Stimulated activated naive CD4-positive, alpha-beta T cell treated with Interleukin-2 at 50 U/mL for 16 hours (primary cell): ENCODE results near the gene GAB3.

Source experiments
- DNase-seq: peaks from one replicate; lab custom pipeline; 2025; lab: John Stamatoyannopoulos, UW

Gene GAB3

DNA sequence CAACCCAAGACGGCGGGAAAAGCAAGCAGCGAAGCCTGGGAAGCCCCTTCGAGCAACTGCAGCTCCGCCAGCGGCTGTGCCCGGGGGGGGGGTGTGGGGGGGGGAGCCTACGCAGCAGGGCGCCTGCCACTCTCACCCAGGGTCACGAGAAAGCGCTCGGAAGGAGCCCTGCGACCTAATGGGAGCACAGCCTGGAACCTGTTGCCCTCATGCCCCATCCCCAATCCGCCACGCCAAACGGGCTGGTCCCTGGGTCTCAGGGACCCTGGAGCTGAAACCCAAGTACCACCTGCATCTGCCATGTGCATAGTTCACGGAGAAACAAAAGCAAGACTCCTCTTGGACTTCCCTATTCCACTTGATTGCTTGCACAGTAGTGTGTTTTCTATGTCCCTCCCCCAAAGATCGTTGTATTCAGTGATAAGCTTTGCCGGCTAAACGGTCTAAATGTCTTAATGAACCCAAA, 359 bp upstream of the GAB3 start:
- no peak for DNase-seq

DNA sequence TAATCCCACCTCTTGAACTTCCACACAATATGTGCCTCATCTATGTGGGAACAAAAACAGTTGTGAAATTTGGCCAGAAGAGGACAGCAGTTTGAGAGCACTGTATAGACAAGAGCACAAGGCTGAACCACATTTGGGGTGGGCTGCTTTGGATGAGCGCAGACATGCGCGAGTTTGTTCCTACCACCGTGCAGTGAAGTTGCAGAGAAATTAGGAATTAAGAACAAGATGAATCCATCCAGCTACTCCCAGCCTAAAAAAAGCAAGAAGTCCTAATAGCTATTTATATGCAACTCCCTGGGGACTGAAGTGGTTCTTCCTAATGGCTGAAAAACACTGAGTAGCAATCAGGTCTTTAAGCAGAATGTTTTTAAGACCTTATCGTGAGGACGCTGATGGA, 1.0 kb downstream of the GAB3 start:
- no peak for DNase-seq

DNA sequence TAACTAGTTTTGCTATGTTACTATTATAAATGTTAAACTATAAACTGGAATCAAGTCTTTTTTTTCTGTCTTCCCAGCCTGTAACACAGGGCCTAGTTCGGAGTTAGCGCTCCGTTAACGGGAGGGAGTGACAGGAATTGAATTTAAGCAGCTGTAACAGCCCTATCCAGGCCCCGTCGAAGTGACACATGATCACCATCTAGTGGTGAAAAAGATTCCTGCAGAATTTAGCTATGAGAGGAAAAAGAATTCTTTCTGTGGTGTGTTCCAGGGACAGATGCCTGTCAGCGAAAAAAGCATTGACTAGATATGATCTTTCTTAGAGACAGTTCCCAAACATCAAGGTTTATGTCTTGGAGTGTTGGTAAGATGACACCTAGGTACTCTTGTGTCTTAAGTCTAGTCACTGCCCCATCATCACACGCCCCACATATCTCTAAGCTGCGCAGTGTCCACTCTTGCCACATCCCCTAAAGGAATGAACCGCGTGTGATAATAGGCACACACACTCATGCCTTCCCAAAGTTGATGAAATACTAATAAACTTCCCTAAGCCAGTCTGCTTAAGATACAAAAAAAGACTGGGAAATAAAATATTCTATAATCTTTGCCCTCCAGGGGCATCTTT, 2.1 kb downstream of the GAB3 start:
- no peak for DNase-seq

DNA sequence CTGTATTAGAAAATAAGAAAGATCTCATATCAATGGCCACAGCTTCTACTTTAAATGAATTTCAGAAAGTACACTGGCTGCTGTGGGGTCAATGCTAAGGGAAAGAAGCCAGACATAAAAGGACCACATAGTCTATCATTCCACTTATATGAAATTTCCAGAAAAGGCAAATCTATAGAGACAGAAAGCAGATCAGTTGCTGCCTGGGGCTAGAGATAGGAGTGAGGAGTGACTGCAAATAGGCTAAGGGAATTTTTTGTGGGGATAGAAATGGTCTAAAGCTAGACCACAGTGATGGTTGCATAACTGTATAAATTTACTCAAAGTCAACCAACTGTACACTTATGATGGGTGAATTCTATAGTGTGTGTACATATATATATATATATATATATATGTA, 8.3 kb downstream of the GAB3 start:
- DNase-seq, result no peak

DNA sequence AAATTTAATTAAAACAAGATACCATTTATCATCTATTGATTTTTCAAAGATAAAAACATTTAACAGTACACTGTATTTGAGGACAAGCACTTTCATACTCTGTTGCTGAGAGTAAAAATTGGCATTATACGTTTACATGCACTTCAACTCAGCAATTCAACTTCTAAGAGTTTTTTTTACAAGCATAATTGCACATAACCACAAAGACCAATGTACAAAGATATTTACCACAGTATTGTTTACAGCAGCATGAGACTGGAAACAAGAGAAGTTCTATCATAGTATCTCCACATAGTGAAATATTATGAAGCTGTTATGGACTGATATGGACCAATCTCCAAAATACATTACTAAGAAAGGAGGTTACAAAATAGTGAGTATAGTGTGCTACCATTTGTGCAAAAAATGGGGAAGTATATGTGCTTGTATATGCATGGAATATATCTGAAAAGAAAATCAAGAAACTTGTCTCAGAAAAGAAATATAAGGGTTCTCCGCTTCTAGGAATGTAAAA, 10.9 kb downstream of the GAB3 start:
- DNase-seq, result no peak

DNA sequence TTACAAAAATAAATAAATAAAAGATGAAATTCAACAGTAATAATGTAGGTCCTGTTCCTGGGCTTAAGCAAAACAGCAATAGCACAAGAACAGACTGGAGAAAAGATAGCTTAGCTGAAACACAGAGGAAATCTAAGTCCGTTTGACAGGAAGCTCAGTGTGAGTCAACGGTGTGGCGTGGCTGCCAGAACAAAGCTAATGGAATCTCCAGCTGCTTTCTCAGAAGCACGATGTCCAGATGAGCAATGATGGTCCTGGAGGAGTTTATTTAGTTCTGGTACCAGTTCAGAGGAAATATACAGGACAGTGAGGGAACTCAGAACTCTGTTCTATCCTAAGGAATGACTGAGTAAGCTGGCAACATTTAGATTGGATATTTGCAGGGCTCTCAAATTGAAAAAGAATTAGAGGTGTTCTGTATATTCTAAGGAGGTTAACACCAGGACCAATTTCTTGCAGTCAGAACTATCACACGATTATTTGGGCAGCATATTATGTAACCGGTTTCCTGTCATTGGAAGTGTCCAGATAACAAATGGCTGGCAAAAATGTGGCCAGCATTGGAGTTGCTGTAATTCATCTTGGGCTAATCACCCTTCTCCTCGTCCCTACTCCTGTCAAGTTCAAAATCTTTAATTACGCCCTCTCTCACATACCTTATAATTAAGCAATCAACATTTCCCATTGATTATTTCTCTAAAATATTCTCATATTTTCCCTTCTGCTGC, 12.7 kb downstream of the GAB3 start:
- no peak for DNase-seq

DNA sequence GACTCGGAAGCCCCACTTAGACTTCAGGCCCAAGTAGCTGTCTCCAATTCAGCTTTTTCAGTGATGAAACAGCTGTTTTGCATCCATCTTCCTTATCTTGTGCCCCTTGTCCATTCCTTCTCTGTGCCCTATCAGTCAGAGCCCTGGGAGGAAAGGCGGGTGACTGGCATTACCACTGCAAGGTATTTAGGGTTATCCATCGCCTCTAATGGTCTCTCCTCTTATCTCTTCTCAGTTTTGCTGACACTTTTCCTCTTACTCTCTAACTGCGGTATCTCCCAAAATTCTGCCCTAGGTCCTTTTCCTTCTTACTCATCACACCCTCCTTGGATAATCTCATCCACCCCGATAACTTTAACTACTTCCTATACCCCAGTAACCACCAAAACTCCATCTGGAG, 13.7 kb downstream of the GAB3 start:
- DNase-seq, result no peak

DNA sequence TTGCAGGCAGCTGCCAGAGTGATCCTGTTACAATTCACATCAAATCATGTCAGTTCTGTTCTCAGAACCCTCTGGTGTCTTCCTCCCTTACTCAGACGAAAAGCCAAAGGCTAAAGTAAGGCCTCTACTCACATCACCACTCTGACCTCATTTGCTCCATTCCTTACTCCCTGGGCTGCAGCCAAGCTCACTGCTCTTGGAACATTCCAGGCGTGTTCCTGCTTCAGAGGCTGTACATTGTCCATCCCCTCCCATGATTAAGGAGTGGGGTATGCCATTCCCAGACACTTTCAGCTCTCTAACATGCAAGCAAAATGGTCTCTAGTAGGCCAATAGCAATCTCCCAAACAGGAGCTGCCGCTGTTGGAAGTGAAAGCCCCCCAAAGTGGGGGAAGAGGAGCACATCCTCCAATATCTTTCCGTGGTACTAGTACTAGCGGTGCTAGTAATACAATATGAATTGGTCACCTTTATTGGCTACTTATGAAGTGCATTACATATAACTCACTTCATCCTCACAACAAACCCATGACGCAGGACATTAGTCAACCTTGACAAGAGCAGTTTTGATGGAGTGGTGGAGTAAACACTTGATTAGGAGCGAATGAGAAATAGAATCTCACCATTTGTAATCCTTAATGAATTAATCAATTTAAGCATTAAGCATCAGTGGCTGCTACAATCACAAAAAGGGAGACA, 15.0 kb downstream of the GAB3 start:
- no peak for DNase-seq

DNA sequence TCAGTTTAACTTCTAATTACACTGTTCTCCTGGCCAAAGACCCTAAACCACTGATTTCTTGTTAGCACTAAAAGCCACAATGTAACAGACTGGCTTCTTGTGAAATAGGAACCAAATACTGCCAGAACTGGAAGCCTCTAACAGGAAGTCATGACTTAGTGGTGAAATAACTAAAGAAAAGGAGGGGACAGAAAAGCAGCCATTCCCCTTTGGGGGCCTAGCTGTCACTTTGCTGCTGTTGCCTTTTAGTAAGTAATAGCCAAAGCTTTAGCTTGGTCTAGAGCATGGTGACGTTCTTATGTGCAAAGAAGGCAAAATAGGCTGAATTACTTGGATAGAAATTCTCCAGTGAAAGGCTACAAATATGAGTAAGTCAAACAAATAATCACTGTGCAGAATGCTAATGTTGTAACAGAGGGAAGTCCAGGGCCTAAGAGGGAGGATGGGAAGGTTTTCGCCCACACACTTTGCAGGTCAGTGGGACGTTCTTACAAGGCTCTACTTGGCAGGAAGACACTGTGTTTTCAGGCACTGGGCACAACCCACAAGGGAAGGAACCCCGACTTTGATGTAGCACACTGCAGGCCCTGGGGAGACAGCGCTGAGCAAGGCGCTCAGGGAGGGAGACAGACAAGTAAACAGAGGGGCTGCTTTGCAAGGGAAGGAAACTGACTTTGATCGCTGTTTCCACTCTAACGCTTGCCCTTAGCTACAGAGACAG, 16.7 kb downstream of the GAB3 start:
- DNase-seq, result no peak

DNA sequence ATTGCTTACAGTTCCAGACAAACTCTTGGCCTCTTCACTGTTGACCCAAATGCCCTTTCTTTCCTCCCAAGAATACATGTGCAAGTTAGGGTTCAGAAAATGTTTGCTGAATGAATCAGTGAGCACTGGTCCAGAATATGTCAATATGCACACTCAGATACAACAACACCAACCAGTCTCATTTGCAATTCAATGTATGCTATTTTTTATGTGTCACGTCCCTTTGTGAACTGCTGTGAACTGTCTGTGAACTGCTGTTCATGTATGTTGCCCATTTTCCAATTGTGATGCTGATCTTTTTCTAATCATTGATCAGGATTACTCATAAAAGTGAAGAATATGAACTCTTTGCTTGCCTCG, 17.8 kb downstream of the GAB3 start:
- DNase-seq, result no peak

DNA sequence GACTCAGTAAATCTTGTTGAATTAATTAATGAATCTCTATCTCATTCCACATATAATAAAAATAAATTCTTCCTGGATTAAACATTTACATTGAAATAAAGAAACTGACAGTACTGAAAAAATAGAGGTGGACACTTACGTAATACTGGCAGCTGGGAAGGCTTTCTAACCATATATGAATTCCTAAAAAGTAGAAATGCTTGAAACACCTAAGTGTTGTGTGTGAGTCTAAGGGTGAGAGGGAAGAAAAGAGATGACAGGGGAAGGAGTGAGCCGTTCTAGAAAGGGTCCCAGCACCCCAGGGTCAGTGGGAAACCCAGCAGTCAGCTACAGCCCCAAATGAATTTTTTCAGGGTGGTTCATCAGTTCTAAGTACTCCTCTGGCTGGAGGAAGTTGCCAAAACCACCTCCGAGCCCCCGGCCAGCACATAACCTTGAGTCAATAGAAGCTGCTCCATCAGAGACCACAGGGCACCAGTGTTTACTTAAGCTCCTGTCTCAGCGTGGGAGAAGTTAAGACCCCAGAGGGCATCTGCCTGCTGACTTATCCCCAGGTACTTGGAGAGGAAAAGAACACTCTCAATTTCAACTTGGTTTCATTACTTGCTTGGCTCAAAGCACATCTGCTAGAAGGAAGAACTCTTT, 18.3 kb downstream of the GAB3 start:
- DNase-seq, result no peak

DNA sequence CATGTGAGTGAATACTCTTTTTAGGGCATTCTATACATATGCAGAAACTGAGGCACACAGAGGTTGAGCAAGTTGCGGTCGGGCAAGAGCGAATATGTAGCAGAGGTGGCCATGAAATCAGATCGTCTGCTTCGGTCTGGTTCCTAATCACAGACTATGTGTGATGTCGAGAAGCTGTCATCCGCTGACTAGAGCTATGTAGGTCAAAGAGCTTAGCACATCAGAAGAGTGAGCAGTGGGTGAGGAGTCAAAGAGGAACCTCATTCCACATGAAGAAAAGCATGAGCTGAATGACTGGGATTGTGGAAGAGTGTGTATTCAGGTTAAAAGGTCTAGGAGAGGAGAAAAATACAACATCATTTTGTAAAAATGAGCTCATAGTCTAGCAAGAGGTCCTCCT, 19.0 kb downstream of the GAB3 start:
- no peak for DNase-seq

DNA sequence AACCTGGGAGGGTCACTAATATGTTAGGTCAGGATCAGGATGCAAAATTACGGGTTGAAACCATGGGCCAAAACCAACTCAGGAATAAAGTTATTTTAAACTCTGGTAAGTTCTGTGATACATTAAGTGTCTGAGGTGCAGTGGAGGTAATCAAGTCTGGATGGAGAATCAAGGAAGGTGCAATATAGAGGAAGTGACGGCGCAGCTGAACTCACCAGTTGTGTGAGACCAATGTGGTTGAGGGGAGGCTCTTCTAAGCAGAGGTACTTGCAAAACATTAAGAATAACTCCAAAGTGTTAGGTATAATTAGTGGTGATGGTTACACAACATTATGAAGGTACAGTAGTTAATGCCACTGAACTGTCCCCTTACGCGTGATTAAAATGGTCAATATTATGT, 19.7 kb downstream of the GAB3 start:
- DNase-seq, result no peak

DNA sequence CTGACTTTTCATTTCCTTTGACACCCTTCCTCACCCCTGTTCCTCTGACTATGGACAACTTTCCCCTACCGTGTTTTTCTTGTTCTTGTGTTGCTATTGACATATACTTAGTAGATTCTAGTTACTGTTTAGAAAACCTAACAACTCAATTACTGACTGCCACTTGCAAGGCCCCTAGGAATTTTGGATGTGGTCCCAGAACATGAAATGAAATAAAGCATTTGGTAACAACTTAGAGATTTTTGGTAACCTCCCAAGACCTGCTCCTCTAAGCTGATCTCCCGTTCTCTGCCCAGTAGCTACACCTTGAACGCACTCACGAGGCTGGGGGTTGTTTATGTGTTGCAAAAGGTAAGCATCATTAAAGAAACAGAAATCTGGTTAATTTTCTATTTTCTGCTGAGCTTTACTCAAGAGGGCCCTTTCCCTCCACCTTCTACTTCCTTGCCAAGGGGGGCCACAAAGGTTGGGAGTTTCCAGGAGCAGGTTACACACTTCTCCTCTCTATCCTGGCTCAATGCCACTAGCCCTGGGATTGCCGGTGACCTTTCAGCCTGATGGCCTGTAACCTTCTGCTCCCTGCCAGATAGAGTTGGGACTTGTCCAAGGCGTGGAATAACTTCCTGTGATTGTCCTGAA, 20.5 kb downstream of the GAB3 start:
- DNase-seq, result no peak

DNA sequence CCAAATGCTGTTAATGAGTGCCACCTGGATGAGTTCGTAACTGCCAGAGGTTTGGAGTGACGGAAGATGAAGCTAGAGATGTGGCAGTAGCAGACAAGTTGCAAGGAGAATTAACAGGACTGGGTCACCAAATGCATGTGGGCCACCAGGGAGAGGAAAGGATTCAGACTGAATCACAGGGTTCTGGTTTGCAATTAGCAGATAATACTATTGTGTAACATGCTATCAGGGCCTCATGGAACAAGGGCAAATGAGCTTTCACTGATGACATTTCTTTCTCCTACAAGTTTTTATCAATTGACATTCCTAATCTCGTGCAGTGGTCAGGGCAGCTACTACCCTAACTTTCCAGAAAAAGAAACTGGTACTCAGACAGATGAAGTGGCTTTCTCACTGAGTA, 21.4 kb downstream of the GAB3 start:
- DNase-seq, result no peak

DNA sequence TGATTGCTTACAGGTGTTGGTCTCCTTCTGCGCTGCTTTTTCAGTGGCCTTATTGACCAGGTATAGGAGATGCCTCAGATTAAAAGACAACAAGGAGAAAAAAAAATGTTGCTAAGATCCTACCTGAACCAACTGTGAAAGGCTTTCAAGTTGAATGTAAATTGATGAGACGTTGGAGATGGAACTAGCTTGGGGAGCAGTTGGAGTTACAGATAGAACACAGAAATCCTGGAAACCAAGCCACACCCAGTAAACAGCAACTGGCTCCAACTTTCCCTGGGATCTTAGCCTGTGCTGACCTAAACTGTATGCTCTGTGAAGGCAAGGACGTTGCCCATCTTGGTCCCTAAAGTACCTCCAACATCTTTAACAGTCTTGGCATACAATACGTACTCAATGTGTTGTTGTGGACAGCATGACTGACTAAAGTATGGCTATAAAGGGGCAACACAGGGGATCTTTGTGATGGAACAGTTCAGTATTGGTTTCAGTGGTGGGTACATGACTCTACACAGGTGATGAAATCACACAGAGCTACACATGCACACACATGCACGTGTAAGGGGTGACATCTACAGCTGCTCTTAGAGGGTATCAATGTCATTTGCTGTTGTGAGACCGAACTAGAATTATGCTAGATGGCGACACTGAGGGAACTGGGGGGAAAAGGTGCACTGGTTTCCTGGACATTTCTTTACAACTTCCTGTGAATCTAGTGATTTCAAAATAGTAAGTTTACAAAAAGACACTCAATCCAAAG, 22.3 kb downstream of the GAB3 start:
- DNase-seq, result no peak

DNA sequence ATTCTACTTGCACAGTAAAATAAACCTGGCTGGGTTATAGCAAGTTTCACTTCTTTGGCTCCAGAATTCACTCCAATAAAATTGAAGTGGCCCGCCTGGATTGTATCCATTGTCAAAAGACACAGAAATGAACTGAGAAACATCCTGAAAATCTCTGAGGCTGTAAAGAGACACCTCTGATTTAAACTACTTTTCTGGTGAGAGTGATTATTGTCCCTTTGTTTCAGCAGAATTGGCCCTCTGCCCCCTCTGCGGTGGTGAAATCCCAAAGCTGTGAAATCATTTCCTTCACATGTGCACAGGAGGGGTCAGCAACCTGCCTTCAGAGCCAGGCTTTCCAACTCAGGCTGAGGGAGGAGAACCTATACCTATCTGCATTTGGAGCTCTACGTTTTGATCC, 23.0 kb downstream of the GAB3 start:
- DNase-seq, result no peak

DNA sequence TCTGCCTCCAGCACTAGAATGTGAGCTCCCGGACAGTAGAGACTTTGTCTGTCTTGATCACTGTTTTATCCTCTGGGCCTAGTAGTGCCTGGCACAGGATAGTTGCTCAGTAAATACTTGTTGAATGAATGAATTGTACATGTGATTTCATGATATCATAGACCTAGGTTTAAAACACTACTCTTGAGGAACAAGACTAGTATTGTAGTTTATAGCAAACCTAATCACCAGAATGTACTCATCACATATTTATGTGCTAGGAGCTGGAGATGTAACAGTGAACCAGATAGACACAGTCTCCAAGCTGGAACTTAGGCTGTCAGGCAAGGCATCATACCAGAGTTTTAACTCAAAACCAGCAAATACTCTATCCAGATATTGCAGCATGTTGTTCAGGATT, 23.5 kb downstream of the GAB3 start:
- DNase-seq, result no peak

DNA sequence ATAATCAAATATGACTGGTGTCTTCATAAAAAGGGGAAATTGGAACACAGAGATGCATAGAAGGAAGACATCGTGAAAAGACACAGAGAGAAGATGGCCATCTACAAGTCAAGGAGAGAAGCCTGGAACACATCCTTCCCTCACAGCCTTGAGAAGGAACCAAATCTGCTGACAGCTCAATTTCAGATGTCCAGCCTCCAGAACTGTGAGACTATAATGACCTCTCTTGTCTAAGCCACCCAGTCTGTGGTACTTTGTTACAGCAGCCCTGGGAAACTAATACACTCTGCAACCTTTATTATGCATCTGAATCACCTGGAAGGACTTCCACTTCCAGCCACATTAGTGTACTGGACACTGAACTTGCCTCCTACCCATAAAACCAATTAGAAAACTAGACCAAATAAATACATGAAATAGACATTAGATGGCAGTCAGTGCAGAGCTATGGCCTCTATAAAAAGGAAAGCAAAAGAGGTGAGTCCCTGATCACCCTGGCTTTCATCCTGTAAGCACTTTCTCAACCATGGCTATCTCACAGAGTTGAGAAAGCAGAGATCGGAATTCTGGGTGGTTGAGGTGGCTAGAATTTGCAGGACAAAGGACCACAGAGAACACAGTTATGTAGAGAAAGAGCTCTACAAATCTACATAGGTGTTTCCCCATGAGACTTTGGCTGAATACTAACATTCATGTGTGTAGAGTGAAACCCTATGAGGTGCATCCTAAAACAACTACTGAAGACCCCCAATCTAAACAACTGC, 25.7 kb downstream of the GAB3 start:
- DNase-seq, result no peak

DNA sequence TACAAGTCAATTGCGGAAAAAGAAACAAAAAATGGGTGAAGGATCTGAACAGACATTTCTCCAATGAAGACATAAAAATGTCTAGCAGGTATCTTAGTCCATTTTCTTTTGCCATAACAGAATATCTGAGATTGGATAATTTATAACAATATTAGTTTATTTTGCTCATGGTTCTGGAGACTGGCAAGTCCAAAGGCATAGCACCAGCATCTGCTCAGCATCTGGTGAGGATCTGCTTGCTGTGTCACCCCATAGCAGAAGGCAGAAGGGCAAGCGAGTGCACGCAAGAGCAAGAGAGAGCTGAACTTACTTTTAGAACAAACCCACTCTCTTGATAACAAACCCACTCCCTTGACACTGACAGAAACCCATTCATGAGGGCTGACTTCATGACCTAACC, 29.7 kb downstream of the GAB3 start:
- no peak for DNase-seq
